Activated naive CD8-positive, alpha-beta T cell (primary cell): ENCODE results near the gene BROX.
"Not testable (repeated sequence)": the region's sequence is repeated elsewhere in the genome, so short reads cannot be mapped to it uniquely, and the experiment has no call there.

Source experiments
- H3K27ac Mint-ChIP-seq: one replicate; pipeline ENCODE4 v1.8.0; 2021; ENCODE audit warnings: mixed read lengths
- H3K27me3 Mint-ChIP-seq: one replicate; pipeline ENCODE4 v1.8.0; 2021; ENCODE audit warnings: mixed read lengths
- H3K36me3 Mint-ChIP-seq: one replicate; pipeline ENCODE4 v1.8.0; 2021; ENCODE audit warnings: mixed read lengths
- H3K4me1 Mint-ChIP-seq: one replicate; pipeline ENCODE4 v1.8.0; 2021; ENCODE audit warnings: low read depth, mixed read lengths
- H3K4me3 Mint-ChIP-seq: one replicate; pipeline ENCODE4 v1.8.0; 2021; ENCODE audit warnings: mild to moderate bottlenecking, mixed read lengths
- H3K9me3 Mint-ChIP-seq: one replicate; pipeline ENCODE4 v1.8.0; 2021; ENCODE audit warnings: low read depth, mixed read lengths

Gene BROX

GRCh38 chr1:222712253-222713090 is at the start of gene BROX, which contains the start of gene AIDA:
Gene BROX, plus strand, starts transcription at chr1:222712564. Its CDS starts 3,136 bp downstream, at chr1:222715700.
Gene AIDA, minus strand, starts transcription at chr1:222712491. Its CDS starts 174 bp downstream, at chr1:222712317.
- Mint-ChIP-seq H3K27ac (peak within 1 kb of the TSS; percentile 99), H3K9me3 (no peaks in the 10 kb centered on the region), H3K27me3 (no peaks in the 10 kb centered on the region), H3K4me3 (peak within 1 kb of the TSS; percentile 100), H3K4me1 (peaks cover 53% of the 10 kb centered on the region), H3K36me3 (peaks cover 7% of the 10 kb centered on the region)

- Mint-ChIP-seq H3K4me3 (no peak overlapping the region), H3K4me1 (peaks cover 18% of the 10 kb centered on the region), H3K27me3 (no peaks in the 10 kb centered on the region), H3K9me3 (no peaks in the 10 kb centered on the region), H3K36me3 (peaks cover 4% of the 10 kb centered on the region), H3K27ac (peak overlapping the region; percentile 81)
Measured at GRCh38 chr1:222663431-222663934, 48.9 kb upstream of the BROX start.

- Mint-ChIP-seq H3K27ac (peak overlapping the region; percentile 61), H3K36me3 (peaks cover 1% of the 10 kb centered on the region), H3K9me3 (no peaks in the 10 kb centered on the region), H3K4me3 (no peak overlapping the region), H3K27me3 (no peaks in the 10 kb centered on the region), H3K4me1 (peaks cover 27% of the 10 kb centered on the region)
Measured at GRCh38 chr1:222665964-222666363, 46.4 kb upstream of the BROX start.

- H3K27me3 Mint-ChIP-seq, H3K27ac Mint-ChIP-seq, H3K9me3 Mint-ChIP-seq, H3K36me3 Mint-ChIP-seq, H3K4me3 Mint-ChIP-seq: not testable (repeated sequence)
- peaks cover 26% of the 10 kb centered on the region for H3K4me1 Mint-ChIP-seq
Measured at GRCh38 chr1:222668184-222668583, 44.2 kb upstream of the BROX start.

- not testable (repeated sequence) for H3K27ac Mint-ChIP-seq, H3K4me3 Mint-ChIP-seq, H3K27me3 Mint-ChIP-seq, H3K9me3 Mint-ChIP-seq, H3K36me3 Mint-ChIP-seq
- H3K4me1 Mint-ChIP-seq: peaks cover 26% of the 10 kb centered on the region
Measured at GRCh38 chr1:222669107-222669506, 43.3 kb upstream of the BROX start.

- no peak overlapping the region for H3K4me3 Mint-ChIP-seq
- H3K4me1 Mint-ChIP-seq: peaks cover 26% of the 10 kb centered on the region
- no peaks in the 10 kb centered on the region for H3K9me3 Mint-ChIP-seq
- H3K27ac Mint-ChIP-seq: peak overlapping the region; percentile 87
- no peaks in the 10 kb centered on the region for H3K27me3 Mint-ChIP-seq
- H3K36me3 Mint-ChIP-seq: peaks cover 6% of the 10 kb centered on the region
Measured at GRCh38 chr1:222670110-222670509, 42.3 kb upstream of the BROX start.

- H3K4me3 Mint-ChIP-seq: no peak overlapping the region
- H3K36me3 Mint-ChIP-seq: peaks cover 5% of the 10 kb centered on the region
- H3K27me3 Mint-ChIP-seq: no peaks in the 10 kb centered on the region
- peaks cover 4% of the 10 kb centered on the region for H3K4me1 Mint-ChIP-seq
- no peaks in the 10 kb centered on the region for H3K9me3 Mint-ChIP-seq
- H3K27ac Mint-ChIP-seq: peak overlapping the region; percentile 3
Measured at GRCh38 chr1:222680080-222680479, 32.3 kb upstream of the BROX start.

- H3K27ac Mint-ChIP-seq: no peak overlapping the region
- H3K4me1 Mint-ChIP-seq: peaks cover 19% of the 10 kb centered on the region
- peaks cover 8% of the 10 kb centered on the region for H3K36me3 Mint-ChIP-seq
- no peaks in the 10 kb centered on the region for H3K9me3 Mint-ChIP-seq
- no peaks in the 10 kb centered on the region for H3K27me3 Mint-ChIP-seq
- no peak overlapping the region for H3K4me3 Mint-ChIP-seq
Measured at GRCh38 chr1:222691016-222691415, 21.3 kb upstream of the BROX start.

- Mint-ChIP-seq H3K9me3 (no peaks in the 10 kb centered on the region), H3K36me3 (peaks cover 4% of the 10 kb centered on the region), H3K27me3 (no peaks in the 10 kb centered on the region), H3K27ac (no peak overlapping the region), H3K4me3 (no peak overlapping the region), H3K4me1 (peaks cover 24% of the 10 kb centered on the region)
Measured at GRCh38 chr1:222694927-222695326, 17.4 kb upstream of the BROX start.

- Mint-ChIP-seq H3K4me3 (no peak overlapping the region), H3K4me1 (peaks cover 24% of the 10 kb centered on the region), H3K9me3 (no peaks in the 10 kb centered on the region), H3K27me3 (no peaks in the 10 kb centered on the region), H3K36me3 (peaks cover 4% of the 10 kb centered on the region), H3K27ac (no peak overlapping the region)
Measured at GRCh38 chr1:222696741-222697140, 15.6 kb upstream of the BROX start.

- Mint-ChIP-seq H3K9me3 (no peaks in the 10 kb centered on the region), H3K36me3 (peaks cover 4% of the 10 kb centered on the region), H3K4me1 (peaks cover 24% of the 10 kb centered on the region), H3K27me3 (no peaks in the 10 kb centered on the region), H3K27ac (peak overlapping the region; percentile 76), H3K4me3 (no peak overlapping the region)
Measured at GRCh38 chr1:222697203-222697602, 15.2 kb upstream of the BROX start.

- no peaks in the 10 kb centered on the region for H3K27me3 Mint-ChIP-seq
- no peak overlapping the region for H3K4me3 Mint-ChIP-seq
- peaks cover 20% of the 10 kb centered on the region for H3K4me1 Mint-ChIP-seq
- no peaks in the 10 kb centered on the region for H3K36me3 Mint-ChIP-seq
- no peak overlapping the region for H3K27ac Mint-ChIP-seq
- H3K9me3 Mint-ChIP-seq: no peaks in the 10 kb centered on the region
Measured at GRCh38 chr1:222697826-222698225, 14.5 kb upstream of the BROX start.

- Mint-ChIP-seq H3K27me3 (no peaks in the 10 kb centered on the region), H3K27ac (no peak overlapping the region), H3K9me3 (no peaks in the 10 kb centered on the region), H3K36me3 (peaks cover 18% of the 10 kb centered on the region), H3K4me3 (no peak overlapping the region), H3K4me1 (peaks cover 36% of the 10 kb centered on the region)
Measured at GRCh38 chr1:222702210-222702609, 10.2 kb upstream of the BROX start.

- Mint-ChIP-seq H3K36me3 (peaks cover 22% of the 10 kb centered on the region), H3K9me3 (no peaks in the 10 kb centered on the region), H3K27me3 (no peaks in the 10 kb centered on the region), H3K27ac (peak overlapping the region; percentile 46), H3K4me1 (peaks cover 48% of the 10 kb centered on the region), H3K4me3 (no peak overlapping the region)
Measured at GRCh38 chr1:222704260-222704659, 8.1 kb upstream of the BROX start.

GRCh38 chr1:222706815-222707214 is 5.5 kb upstream of the BROX start:
- H3K4me1 Mint-ChIP-seq: peaks cover 68% of the 10 kb centered on the region
- no peak overlapping the region for H3K4me3 Mint-ChIP-seq
- H3K9me3 Mint-ChIP-seq: no peaks in the 10 kb centered on the region
- no peak overlapping the region for H3K27ac Mint-ChIP-seq
- H3K27me3 Mint-ChIP-seq: no peaks in the 10 kb centered on the region
- H3K36me3 Mint-ChIP-seq: peaks cover 22% of the 10 kb centered on the region
